MCF 10A (cell line): Measurements from ENCODE around the gene ENDOG. TPM values are rescaled to one million over a fixed set of nuclear protein-coding genes. Genes with fewer than 3 reads are reported as not detected.
"Not testable (repeated sequence)": the region's sequence is repeated elsewhere in the genome, so short reads cannot be mapped to it uniquely, and the experiment has no call there.

Experiments used
- BruUV-seq: library from RNA; stranded (reverse); fragments of 400-500 nt; replicated peaks from 2 replicates; lab custom pipeline; 2021; lab: Mats Ljungman, UMichigan
- CTCF ChIA-PET: fragments of 300-600 bp; sonication (Branson Sonifier 250); formaldehyde crosslinking; extraction: SDS; loops from one replicate; lab custom pipeline; 2021; ENCODE audit warnings: antibody characterized with exemption, inconsistent platforms; lab: Yijun Ruan, JAX
- POLR2A ChIA-PET: fragments of 300-600, 350-650 bp; sonication (Branson Sonifier 250); formaldehyde crosslinking; extraction: SDS; loops from one replicate; lab custom pipeline; 2020; ENCODE audit warnings: antibody characterized with exemption, inconsistent platforms; lab: Yijun Ruan, JAX
- DNase-seq: peaks from one replicate; pipeline ENCODE4 v3.0.0-alpha.2; 2018; ENCODE audit not compliant: unreplicated experiment
- H3K27ac Mint-ChIP-seq: one replicate; pipeline ENCODE4 v1.8.0; 2022; ENCODE audit warnings: mild to moderate bottlenecking, low read depth, mixed read lengths; ENCODE audit not compliant: unreplicated experiment
- H3K27me3 Mint-ChIP-seq: one replicate; pipeline ENCODE4 v1.8.0; 2022; ENCODE audit warnings: mixed read lengths; ENCODE audit not compliant: insufficient read depth, unreplicated experiment
- H3K36me3 Mint-ChIP-seq: one replicate; pipeline ENCODE4 v1.8.0; 2022; ENCODE audit warnings: mild to moderate bottlenecking, moderate library complexity, mixed read lengths; ENCODE audit not compliant: insufficient read depth, unreplicated experiment
- H3K4me1 Mint-ChIP-seq: one replicate; pipeline ENCODE4 v1.8.0; 2022; ENCODE audit warnings: mixed read lengths; ENCODE audit not compliant: insufficient read depth, unreplicated experiment
- H3K4me3 Mint-ChIP-seq: one replicate; pipeline ENCODE4 v1.8.0; 2022; ENCODE audit warnings: mild to moderate bottlenecking, moderate library complexity, mixed read lengths; ENCODE audit not compliant: unreplicated experiment
- H3K9me3 Mint-ChIP-seq: one replicate; pipeline ENCODE4 v1.8.0; 2022; ENCODE audit warnings: mixed read lengths; ENCODE audit not compliant: unreplicated experiment
- CTCF ChIP-seq: fragments of 200-600 bp; IDR thresholded peaks from one replicate; pipeline ENCODE4 v1.8.0; 2022; ENCODE audit warnings: antibody characterized with exemption, mild to moderate bottlenecking; ENCODE audit not compliant: unreplicated experiment
- intact Hi-C: fragments of 100-400 bp; cut with micrococcal nuclease; formaldehyde crosslinking; loops from 2 replicates; pipeline ENCODE4 v1.14.1; 2022
- total RNA-seq: library from RNA; stranded (reverse); gene quantifications from 2 replicates; pipeline ENCODE4 v1.2.3, GENCODE V29; 2022

Gene ENDOG
- total RNA-seq, 1 experiment from 2014 or later, result 22.0 TPM

DNA sequence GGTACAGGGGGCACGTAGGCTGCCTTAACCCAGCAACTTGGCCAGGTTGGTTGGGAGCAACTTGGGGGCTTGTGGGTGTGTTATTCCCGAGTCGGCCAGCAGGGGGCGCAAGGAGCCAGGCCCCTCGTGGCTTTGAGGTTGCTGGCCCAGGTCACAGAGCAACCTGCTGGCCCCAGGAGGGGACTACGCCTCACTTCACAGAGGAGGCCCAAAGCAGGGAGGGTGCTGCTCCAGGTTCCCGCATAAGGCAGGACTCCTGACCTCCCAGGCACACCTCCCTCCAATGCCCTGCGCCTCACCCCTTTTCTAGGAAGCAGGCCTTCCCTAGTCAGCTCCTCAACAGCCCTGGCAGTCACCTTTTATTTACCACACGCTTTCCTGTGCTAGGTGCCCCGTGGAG lies 45.3 kb downstream of the ENDOG start:
- intact Hi-C loops, result loop anchor here (1.0 to 2.0 kb wide), 2 partner anchors 15 to 65 kb away; no protein-coding TSS in a partner anchor
- no TSS peak for BruUV-seq
- Mint-ChIP-seq H3K9me3 (no peaks in the 10 kb centered on the region), H3K4me3 (no peak overlapping the region), H3K27me3 (no peaks in the 10 kb centered on the region), H3K4me1 (peaks cover 14% of the 10 kb centered on the region), H3K27ac (no peak overlapping the region), H3K36me3 (peaks cover 4% of the 10 kb centered on the region)
- peak; percentile 95 for TF ChIP-seq CTCF
- peak; percentile 77 for DNase-seq
- ChIA-PET CTCF (interaction anchor here (0.6 to 12.7 kb wide), 16 partner anchors 10 to 500 kb away, joined by 3 to 172 read pairs (median 4); partner anchors contain the start of genes PHYHD1 and SPOUT1), POLR2A (interaction anchor here (0.8 to 1.0 kb wide), 2 partner anchors 26 to 65 kb away, joined by 3 to 4 read pairs; no protein-coding TSS in a partner anchor)

GRCh38 chr9:128870128-128870940 lies 52.0 kb downstream of the ENDOG start:
- TF ChIP-seq CTCF, result no peak
- Mint-ChIP-seq H3K9me3 (no peaks in the 10 kb centered on the region), H3K27me3 (no peaks in the 10 kb centered on the region), H3K4me1 (peaks cover 5% of the 10 kb centered on the region), H3K4me3 (no peak overlapping the region), H3K27ac (no peak overlapping the region), H3K36me3 (peaks cover 28% of the 10 kb centered on the region)
- no TSS peak for BruUV-seq
- intact Hi-C loops, result no loop called here
- ChIA-PET CTCF (interaction anchor here (1.1 to 12.7 kb wide), 3 partner anchors 9 to 58 kb away, joined by 8 to 172 read pairs (median 34); no protein-coding TSS in a partner anchor), POLR2A (interaction anchor here (0.6 to 0.7 kb wide), 3 partner anchors 11 to 182 kb away, joined by 3 read pairs; partner anchors contain the start of genes KYAT1 and LRRC8A)
- DNase-seq, result no peak

DNA sequence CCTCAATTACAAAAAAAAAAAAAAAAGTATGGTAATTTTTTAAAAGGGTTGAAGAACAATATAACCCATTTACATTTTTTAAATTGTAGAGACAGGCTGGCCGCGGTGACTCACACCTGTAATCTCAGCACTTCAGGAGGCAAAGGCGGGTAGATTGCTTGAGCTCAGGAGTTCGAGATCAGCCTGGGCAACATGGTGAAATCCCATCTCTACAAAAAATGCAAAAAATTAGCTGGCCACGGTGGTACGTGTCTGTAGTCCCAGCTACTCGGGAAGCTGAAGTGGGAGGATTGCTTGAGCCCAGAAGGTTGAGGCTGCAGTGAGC lies 52.6 kb downstream of the ENDOG start:
- H3K4me3 Mint-ChIP-seq, intact Hi-C loops, DNase-seq, H3K4me1 Mint-ChIP-seq, H3K27ac Mint-ChIP-seq, H3K27me3 Mint-ChIP-seq, BruUV-seq, H3K9me3 Mint-ChIP-seq: not testable (repeated sequence)
- CTCF ChIA-PET, result interaction anchor here (1.1 to 6.5 kb wide), 2 partner anchors 9 to 57 kb away, joined by 8 to 34 read pairs; no protein-coding TSS in a partner anchor
- H3K36me3 Mint-ChIP-seq, result peaks cover 28% of the 10 kb centered on the region
- POLR2A ChIA-PET, result interaction anchor here (0.6 to 0.7 kb wide), 3 partner anchors 11 to 183 kb away, joined by 3 read pairs; partner anchors contain the start of genes KYAT1 and LRRC8A

Other genes starting within 250 kb of the ENDOG start
- 31.7 and 43.7 TPM in 2 replicates for gene DYNC2I2, start 161.7 kb upstream of the ENDOG start, total RNA-seq
- gene SET, start 129.3 kb upstream of the ENDOG start, total RNA-seq, result 512 and 563 TPM in 2 replicates
- gene PKN3, start 116.0 kb upstream of the ENDOG start, total RNA-seq, result 1.1 TPM in 2 replicates
- gene ZDHHC12, start 94.4 kb upstream of the ENDOG start, total RNA-seq, result 22.1 and 22.9 TPM in 2 replicates
- gene ZER1, start 46.6 kb upstream of the ENDOG start, total RNA-seq, result 19.5 and 26.6 TPM in 2 replicates
- 10.9 and 13.8 TPM in 2 replicates for gene TBC1D13, start 31.2 kb upstream of the ENDOG start, total RNA-seq
- 30.1 and 32.4 TPM in 2 replicates for gene SPOUT1, start 11.3 kb downstream of the ENDOG start, total RNA-seq
- 3.8 and 5.7 TPM in 2 replicates for gene KYAT1, start 63.5 kb downstream of the ENDOG start, total RNA-seq
- 30.9 and 31.6 TPM in 2 replicates for gene LRRC8A, start 63.6 kb downstream of the ENDOG start, total RNA-seq
- gene PHYHD1, start 102.5 kb downstream of the ENDOG start, total RNA-seq, result 0.70 and 2.0 TPM in 2 replicates
- gene DOLK, start 129.1 kb downstream of the ENDOG start, total RNA-seq, result 12.0 and 16.9 TPM in 2 replicates
- gene NUP188, start 129.2 kb downstream of the ENDOG start, total RNA-seq, result 47.3 and 54.9 TPM in 2 replicates
- 51.7 and 58.3 TPM in 2 replicates for gene SH3GLB2, start 209.8 kb downstream of the ENDOG start, total RNA-seq
- gene MIGA2, start 218.1 kb downstream of the ENDOG start, total RNA-seq, result 28.6 and 28.7 TPM in 2 replicates